C4-2B (cell line): ENCODE data around the gene EDN3.

ENCODE experiments used
- H3K27ac ChIP-seq: fragments of 450-650 bp; 2 replicates; pipeline ENCODE4 v1.5.1; 2017
- ZFX ChIP-seq: fragments of 450-650 bp; IDR thresholded peaks from 2 replicates; pipeline ENCODE4 v1.6.1; 2017
- TF ChIP-seq, protein P1 (sequence below): fragments of 450-650 bp; conservative IDR thresholded peaks from 2 replicates; pipeline ENCODE4 v1.5.1; 2017; ENCODE audit warnings: mild to moderate bottlenecking

EDN3 gene, protein sequence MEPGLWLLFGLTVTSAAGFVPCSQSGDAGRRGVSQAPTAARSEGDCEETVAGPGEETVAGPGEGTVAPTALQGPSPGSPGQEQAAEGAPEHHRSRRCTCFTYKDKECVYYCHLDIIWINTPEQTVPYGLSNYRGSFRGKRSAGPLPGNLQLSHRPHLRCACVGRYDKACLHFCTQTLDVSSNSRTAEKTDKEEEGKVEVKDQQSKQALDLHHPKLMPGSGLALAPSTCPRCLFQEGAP

DNA sequence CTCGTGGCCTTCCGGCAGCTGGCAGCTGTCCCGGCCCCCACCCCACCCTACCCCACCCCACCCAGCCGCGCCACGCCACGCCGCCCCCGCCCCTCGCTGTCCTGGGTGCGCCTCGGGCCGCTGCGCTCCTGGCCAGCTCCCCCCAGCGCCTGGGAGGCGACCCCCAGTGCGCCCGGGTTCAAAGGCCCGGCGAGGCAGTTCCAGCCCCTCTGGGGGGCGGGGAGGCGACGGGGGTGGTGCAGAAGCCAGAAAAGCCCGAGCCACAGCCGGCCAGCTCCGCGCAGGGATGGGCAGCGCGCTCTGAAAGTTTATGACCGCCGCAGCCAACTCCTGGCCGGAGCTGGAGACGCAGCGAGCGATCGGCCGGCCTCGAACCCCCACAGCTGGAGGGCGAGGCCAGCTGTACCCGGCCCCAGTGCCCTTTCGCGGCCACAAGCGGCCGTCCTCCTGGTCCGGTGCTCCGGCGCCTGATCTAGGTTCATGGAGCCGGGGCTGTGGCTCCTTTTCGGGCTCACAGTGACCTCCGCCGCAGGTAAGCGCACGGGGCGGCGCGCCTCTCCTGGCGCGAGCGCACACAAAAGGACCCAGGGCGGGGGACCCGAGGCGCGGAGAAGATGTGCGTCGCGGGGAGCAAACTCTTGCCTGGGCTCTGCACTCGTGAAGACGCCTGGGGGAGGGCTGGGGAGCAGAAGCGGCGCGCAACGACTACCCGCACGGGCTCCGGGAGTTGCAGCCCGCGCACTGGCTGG, at the start of gene EDN3:
TSS of gene EDN3 (plus strand) at position 279 of the 749 bp plus-strand sequence. CDS start at position 481, 202 bp downstream.
- H3K27ac ChIP-seq: no peak within 1 kb of the TSS
- TF ChIP-seq ZFX: no peak
- TF ChIP-seq, protein P1, sequence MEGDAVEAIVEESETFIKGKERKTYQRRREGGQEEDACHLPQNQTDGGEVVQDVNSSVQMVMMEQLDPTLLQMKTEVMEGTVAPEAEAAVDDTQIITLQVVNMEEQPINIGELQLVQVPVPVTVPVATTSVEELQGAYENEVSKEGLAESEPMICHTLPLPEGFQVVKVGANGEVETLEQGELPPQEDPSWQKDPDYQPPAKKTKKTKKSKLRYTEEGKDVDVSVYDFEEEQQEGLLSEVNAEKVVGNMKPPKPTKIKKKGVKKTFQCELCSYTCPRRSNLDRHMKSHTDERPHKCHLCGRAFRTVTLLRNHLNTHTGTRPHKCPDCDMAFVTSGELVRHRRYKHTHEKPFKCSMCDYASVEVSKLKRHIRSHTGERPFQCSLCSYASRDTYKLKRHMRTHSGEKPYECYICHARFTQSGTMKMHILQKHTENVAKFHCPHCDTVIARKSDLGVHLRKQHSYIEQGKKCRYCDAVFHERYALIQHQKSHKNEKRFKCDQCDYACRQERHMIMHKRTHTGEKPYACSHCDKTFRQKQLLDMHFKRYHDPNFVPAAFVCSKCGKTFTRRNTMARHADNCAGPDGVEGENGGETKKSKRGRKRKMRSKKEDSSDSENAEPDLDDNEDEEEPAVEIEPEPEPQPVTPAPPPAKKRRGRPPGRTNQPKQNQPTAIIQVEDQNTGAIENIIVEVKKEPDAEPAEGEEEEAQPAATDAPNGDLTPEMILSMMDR: no peak

DNA sequence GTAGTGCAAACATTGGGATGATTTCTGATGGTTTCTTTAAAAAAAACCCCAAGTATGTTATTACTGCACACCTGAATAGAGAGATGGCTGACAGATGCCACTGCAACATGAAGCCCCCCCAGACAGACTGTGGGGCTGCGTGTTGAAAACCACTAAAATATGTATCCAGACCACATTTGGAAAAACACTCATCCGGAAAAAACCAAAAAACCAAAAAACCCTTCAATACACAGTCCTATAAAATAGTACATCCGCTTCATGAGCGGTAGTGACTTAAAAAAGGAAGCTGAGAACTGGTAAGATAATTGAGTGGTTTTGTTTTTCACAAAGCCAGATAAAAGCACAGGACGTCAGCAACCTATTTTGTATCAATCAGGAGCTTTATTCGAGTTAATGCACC, 47.1 kb upstream of the EDN3 start:
- no peak overlapping the region for H3K27ac ChIP-seq
- TF ChIP-seq, protein P1: no peak
- TF ChIP-seq ZFX: no peak

DNA sequence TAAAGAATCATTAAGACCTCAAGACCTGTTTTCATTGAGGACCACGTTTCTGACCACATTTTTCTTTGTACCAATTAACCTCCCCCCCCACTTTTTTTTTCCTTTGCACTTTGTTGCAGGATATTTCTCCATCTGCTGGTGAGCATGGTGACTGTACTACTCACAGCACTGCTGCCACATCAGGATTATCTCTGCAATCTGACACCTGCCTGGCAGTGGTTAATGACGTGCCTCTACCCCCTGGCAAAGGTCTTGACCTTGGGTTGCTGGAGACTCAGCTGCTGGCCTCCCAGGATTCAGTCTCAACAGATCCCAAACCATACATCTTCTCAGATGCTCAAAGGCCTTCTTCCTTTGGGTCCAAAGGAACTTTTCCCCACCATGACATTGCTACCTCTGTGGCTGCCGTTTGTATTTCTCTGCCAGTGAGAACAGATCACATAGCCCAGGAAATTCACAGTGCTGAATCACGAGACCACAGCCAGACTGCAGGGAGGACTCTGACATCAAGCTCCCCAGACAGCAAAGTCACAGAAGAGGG, 46.6 kb upstream of the EDN3 start:
- no peak overlapping the region for H3K27ac ChIP-seq
- TF ChIP-seq, protein P1: peak; percentile 18
- no peak for TF ChIP-seq ZFX

DNA sequence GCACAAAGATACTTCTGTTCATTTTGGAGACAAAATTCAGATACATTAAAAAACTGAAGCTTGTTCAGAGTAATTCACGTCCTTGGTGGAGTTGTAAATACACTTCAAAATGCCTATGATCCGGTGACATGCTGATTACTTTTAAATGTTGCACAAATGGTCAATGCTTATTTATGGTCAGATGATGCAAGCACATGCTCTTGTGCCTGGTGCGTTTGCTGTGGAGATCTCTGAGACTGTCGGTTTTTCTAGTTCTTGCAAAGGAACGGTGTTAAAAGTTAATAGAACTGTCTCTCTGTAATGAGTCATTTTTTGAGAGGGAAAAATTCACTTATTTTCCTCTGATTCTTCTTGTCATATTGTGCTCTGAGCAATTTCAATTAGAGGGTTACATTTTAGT, 45.2 kb upstream of the EDN3 start:
- no peak overlapping the region for H3K27ac ChIP-seq
- TF ChIP-seq, protein P1: no peak

DNA sequence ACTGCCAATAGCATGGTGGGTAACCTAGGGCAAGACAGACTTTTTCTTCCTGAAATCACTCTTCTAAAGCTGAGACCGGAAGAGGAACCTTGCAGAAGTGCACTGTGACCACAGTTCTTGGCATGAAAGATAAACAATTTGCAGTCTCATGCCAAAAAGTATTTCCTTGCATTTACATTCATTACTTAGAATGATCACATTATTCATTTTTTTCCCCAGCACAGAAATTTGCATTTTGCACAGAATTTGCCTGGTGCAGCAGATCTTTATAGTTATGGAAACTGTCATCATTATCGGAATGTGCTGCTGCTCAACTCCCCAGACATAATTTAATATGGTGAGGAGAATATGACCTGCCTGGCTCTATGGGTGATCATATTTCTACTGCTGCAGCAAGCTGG, 42.2 kb upstream of the EDN3 start:
- no peak overlapping the region for H3K27ac ChIP-seq
- TF ChIP-seq, protein P1: no peak
- no peak for TF ChIP-seq ZFX

DNA sequence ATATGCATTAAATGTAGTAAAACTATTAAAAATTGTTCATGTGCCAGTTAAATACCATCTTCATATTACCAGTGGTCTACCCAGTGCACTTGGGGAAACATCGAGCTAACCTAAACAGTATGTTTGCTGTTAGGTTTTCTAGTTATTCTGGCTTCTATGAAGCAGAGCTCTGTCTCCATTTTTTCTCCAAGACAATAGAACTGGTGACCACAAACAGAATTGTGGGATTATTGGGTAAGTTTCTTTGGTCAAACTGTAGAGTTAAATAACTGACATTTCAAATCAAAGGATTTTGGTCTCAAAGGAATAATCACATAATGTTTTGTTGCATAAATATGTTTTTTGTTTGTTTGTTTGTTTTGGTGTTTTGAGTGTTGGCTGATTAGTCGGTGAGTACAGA, 40.5 kb upstream of the EDN3 start:
- no peak overlapping the region for H3K27ac ChIP-seq
- no peak for TF ChIP-seq ZFX
- TF ChIP-seq, protein P1: no peak

DNA sequence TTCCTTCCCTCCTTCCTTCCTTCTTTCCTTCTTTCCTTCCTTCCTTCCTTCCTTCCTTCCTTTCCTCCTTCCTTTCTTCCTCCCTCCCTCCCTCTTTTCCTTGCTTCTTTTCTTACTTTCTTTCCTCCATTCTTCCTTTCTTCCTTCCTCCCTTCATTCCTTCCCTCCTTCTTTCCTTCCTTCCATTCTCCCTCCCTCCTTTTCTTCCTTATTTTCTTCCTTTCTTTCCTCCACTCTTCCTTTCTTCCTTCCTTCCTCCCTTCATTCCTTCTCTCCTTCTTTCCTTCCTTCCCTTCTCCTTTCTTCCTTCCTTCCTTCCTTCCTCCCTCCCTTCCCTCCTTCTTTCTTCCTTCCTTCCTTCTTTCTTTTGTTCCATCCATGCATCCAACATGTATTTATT, 35.1 kb upstream of the EDN3 start:
- H3K27ac ChIP-seq: no peak overlapping the region
- TF ChIP-seq, protein P1: no peak
- TF ChIP-seq ZFX: no peak
